ENCODE results near the gene PRUNE1.

GRCh38 chr1:150964164-150964489 is 44.1 kb upstream of the PRUNE1 start:
- TF ChIP-seq MAX (IDR thresholded peaks at IDR 0.05) (no peak), RAD21 (IDR thresholded peaks at IDR 0.05; ENCODE audit: low read depth) (no peak), YY1 (IDR thresholded peaks at IDR 0.05; ENCODE audit: low read depth) (no peak)

Data from Ishikawa (cell line).